HG03439 (cell line): ENCODE data around the gene HUS1.
"Not testable (repeated sequence)": the region's sequence is repeated elsewhere in the genome, so short reads cannot be mapped to it uniquely, and the experiment has no call there.

Source experiments
- ATAC-seq: cut with Tn5 transposase; IDR thresholded peaks from one replicate; pipeline ENCODE4 v1.9.1; 2021; ENCODE audit warnings: mild to moderate bottlenecking, moderate library complexity; ENCODE audit not compliant: unreplicated experiment

The HUS1 gene

GRCh38 chr7:47945261-47946015, 34.0 kb downstream of the HUS1 start:
- ATAC-seq: no peak

- no peak for ATAC-seq
These were observed 34.7 kb downstream of the HUS1 start for GRCh38 chr7:47944536-47945260.

GRCh38 chr7:47943676-47944474, 35.5 kb downstream of the HUS1 start:
- no peak for ATAC-seq

GRCh38 chr7:47942651-47943050, 36.8 kb downstream of the HUS1 start:
- not testable (repeated sequence) for ATAC-seq

- no peak for ATAC-seq
These were observed 37.3 kb downstream of the HUS1 start for GRCh38 chr7:47942132-47942531.

DNA sequence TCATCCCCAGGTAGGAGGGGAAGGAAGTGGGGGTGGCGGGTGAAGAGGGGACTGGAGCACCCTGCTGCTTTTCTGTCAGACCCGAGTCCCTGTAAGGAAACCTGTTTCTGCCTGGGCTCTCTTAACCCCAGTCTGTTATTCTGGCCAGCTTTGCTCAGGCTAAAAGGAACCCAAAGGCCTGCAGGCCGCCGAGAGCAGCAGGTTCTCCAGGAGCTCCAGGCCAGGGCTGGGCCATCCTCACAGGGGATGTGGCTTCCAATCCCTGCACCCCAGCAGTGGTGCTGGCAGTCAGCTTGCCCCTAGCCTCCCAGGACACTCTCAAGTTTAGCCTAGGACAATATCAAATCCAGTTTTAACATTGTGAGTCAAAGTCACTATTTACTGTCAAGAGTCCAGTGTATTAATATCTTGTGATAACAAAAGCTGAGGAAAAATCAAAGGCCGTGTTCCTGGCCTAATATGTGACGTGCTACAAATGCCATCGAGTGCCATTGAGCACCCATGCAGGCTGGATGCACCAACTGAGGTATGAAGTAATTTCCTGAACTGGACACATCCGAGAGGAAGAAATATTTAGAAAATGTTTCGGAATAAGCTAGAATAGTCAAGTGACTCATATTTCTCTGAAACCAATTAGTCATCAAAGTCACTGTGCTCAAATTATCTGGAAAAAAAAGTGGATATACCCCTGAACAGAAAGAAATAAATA, 38.1 kb downstream of the HUS1 start:
- no peak for ATAC-seq

DNA sequence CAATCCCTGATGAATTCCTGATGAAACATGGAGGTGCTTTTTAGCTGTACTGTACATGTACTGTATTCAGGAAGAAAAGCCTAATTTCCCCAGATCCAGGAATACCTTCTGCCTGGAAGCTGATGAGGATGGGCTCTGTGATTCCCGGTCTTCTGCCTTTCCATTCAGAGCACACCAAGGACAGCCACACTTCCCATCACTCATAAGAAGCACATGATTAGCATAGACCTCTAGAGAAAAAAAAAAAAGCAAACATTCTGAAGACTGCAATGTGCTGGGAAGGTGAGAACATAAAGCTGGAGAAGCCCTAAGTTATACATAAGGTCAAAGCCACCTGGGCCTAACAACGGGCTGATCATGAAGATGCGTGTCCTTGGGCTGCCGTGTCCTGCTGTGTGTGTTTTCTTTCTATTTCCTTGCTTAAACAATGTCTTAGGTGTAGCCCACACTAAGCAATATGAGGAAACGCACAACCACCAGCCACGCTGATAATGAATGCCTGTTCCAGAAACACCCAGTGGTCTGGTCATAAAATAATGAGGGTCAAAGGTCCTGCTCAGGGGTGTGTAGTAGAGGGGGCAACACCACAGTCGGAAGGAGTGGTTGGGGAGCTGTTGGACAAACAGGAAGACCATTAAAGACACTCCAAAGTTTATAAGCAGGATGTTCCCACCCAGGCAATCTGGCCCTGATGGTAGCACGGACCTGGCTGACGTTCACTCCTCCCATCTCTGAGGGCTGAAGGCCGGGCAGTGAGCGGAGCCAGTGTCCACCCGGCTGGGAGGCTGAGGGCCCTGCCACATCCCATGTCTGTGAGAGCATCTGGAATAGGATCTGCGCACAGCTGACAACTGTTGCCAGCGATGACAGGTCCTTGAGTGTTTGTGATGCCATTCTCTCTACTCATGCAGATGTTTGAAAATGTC, 39.1 kb downstream of the HUS1 start:
- no peak for ATAC-seq

- ATAC-seq: no peak
These were observed 39.9 kb downstream of the HUS1 start for GRCh38 chr7:47939425-47940036.

DNA sequence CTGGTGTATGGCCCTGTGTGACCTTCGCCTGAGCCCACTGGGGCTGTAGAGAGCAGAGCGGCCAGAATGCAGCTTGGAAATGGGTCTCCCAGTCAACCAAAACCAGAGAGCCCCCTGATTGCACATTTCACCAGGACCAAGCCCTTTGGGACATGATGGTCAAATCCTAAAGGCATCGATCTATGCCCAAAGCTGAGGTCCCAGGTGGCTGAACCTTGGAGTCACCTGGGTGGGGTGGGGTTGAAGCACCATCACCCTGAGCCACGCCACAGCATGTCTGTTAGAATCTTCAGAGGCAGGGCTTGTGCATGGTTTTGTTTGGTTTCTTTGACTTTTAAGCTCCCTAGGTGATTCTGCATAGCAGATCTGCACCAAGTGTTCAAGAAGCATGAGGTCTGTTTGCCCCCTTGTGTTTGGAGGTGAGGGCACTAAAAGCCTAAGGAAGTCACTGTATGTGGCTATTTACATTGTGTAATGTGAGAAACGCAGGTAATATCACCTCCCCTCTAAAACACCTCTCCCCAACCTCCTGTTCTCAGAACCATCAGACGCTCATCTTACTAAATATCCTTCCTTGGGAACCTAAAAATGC, 40.7 kb downstream of the HUS1 start:
- no peak for ATAC-seq

GRCh38 chr7:47937711-47938573, 41.5 kb downstream of the HUS1 start:
- peak; percentile 32 for ATAC-seq

- peak; percentile 98 for ATAC-seq
These were observed 42.2 kb downstream of the HUS1 start for GRCh38 chr7:47937065-47937687.

- no peak for ATAC-seq
These were observed 43.1 kb downstream of the HUS1 start for GRCh38 chr7:47936323-47936722.

DNA sequence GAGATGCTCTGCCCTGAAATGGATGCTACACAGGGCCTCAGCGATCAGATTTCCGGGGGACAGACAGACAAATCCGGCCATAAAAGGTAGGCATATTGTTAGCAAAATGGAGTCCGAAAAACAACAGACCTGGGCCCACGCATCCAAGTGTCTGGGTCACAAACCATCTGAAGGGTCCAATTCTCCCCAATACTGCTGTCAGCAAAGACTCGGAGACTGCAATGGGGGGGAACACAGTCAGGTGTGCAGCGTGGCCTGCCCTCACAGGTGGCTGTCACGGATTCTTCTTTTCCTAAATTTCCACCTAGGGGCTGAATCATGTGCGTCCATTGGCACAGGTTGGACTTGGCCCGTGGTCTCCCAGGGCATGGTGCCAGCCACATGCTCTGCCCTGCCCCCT, 44.1 kb downstream of the HUS1 start:
- no peak for ATAC-seq

GRCh38 chr7:47934831-47935230, 44.6 kb downstream of the HUS1 start:
- ATAC-seq: no peak

GRCh38 chr7:47933215-47933614, 46.2 kb downstream of the HUS1 start:
- no peak for ATAC-seq

- ATAC-seq: no peak
These were observed 46.9 kb downstream of the HUS1 start for GRCh38 chr7:47932466-47933037.

DNA sequence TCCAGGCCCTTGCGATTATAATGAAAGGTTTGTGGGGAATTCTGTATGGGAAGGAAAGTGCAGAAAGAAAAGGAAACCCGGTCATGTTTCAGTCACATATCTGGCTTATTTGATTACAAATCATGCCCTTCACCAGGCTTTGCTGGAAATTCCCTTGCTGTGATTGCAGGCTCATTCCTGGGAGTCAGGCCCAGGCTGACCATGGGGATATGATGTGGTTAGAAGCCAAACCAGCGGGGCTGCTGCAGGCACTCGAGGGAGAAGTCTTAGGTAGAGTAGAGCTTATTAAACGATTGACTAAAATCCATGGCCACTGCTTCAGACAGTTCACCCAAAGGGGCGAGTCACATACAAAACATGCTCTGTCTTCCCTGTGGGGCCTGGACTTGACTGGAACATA, 47.4 kb downstream of the HUS1 start:
- no peak for ATAC-seq
